GM12874 (cell line): ENCODE measurements around the gene NACAD.

Experiments used
- CTCF ChIP-seq: IDR thresholded peaks from 2 replicates; pipeline ENCODE4 v1.5.1; 2011; ENCODE audit warnings: low read depth, mild to moderate bottlenecking, control low read depth, low read length, moderate library complexity; ENCODE audit not compliant: insufficient read depth

NACAD gene

DNA sequence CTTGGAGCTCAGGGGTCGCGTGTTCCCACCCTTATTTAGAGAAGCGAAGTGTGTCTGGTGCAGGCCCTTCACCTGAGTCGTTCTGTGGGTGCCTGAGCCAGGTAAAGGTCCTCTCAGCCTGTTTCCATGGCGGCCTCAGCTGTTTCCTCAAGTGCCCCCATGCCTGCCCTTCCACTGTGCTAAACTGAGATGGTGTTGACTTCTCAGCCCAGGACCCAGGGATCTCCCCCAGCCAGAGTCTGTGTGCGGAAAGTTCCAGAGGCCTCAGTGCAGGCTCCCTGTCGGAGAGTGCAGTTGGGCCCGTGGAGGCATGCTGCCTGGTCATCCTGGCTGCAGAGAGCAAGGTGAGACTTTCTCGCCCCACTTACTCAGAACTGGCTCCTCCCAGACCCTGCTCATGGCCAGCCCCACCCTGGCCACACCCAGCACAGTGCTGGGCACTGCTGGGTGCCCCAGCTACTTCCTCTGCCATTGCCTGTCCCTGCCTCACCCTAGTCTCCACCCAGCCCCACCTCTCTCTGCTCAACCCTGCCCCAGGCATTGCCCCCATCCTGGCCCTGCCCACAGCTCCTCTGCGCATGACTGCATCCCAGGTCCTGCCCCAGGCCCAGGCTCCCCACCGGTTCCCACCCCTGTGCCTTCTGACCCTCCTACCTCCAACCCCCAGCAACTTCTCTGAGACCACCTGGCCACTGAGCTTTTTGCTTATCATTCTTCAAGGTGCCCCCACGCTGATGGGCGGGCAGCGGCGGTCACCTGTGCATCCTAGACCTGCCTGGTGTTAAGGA lies 20.3 kb downstream of the NACAD start:
- TF ChIP-seq CTCF, result no peak

DNA sequence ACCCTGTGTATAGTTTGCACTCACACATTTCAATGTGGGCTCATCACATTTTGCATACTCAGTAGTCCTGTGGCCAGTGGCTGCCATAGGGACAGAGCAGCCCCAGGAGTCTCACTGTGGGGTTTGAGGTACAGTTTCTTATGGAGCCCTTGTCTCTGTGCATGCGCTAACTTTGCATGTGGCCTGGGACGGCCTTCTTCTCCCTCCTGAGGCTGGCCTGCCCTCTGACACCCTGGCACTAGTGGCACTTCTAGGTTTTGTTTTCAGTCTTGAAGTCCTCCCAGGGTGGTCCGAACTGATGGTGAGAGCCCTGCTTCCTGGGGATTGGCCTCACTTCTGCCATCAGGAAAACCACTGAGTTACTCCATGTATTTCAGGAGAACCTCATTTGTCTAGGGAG lies 21.2 kb downstream of the NACAD start:
- TF ChIP-seq CTCF, result no peak

GRCh38 chr7:45066409-45066808 lies 22.4 kb downstream of the NACAD start:
- TF ChIP-seq CTCF, result no peak

GRCh38 chr7:45065031-45065995 lies 23.5 kb downstream of the NACAD start:
- no peak for TF ChIP-seq CTCF

DNA sequence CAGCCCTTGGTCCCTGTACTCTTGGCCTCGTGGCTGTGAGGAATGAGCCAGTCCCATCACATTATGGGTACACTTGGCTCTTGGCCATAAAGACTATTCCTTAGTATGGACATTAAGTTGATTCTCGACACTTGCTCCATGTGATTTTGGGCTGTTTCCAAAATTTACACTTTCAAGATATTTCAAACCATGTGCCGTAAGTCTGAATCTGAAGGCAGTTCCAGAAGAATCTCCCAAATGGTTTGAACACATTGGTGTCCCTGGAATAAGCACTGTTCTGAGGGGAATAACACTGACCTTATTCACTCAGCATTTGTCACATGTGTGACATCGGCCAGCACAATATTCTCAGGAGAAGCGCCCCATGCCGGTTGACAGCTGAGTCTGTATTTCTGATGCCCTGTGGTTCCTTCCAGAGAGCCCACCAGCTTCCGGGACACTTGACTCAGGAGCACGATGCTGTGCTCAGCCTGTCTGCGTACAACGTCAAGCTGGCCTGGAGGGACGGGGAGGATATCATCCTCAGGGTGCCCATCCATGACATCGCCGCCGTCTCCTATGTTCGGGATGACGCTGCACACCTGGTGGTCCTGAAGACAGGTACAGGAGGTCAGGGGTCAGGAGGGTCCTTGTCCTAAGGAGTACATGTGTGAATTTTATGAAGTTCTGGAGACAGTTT lies 24.6 kb downstream of the NACAD start:
- TF ChIP-seq CTCF, result no peak

DNA sequence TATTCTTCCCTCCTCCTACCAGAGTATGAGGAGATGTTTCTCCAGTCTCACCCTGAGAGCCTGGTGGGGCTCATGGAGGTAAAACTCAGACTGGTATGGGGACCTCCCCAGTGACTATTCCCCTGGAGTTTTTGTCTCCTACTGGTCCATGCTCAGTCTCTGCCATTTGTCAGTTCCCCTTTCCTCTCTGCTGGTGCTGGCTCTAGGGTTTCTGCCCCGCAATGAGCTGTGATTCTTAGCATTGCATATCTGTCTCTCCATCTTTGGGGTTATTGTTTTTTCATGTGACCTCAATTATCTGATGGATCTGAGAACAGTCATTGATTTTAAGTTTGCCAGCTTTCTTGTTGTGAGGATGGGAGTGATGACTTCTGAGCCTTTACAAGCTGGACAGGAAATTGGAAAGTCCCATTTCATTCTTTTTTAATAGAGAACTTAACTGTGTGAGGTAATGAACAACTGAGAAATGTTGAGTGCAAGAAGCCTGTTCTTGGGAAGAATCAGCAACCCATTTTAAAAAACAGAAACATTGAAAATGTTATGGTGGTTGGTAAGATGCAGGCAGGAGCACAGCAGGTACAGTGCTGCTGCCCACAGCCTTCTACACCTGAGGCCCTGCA lies 26.9 kb downstream of the NACAD start:
- no peak for TF ChIP-seq CTCF
